AG04449 (cell line): ENCODE measurements around the gene FSHR.

ENCODE experiments used
- CTCF ChIA-PET: fragments of 350-600 bp; formaldehyde crosslinking; extraction: SDS; loops from one replicate; lab custom pipeline; 2021; ENCODE audit warnings: antibody characterized with exemption; lab: Yijun Ruan, JAX
- POLR2A ChIA-PET: fragments of 400-600, 350-600 bp; formaldehyde crosslinking; extraction: SDS; loops from one replicate; lab custom pipeline; 2020; ENCODE audit warnings: antibody characterized with exemption, inconsistent platforms; lab: Yijun Ruan, JAX
- DNase-seq: peaks from one replicate; pipeline ENCODE4 v3.0.0-alpha.2; 2010; ENCODE audit warnings: low read depth, low spot score
- H3K4me3 ChIP-seq: 2 replicates; pipeline ENCODE4 v1.5.1; 2011; ENCODE audit warnings: low read depth, mild to moderate bottlenecking, control low read depth, low read length
- CTCF ChIP-seq: IDR thresholded peaks from one replicate; pipeline ENCODE4 v1.5.1; 2011; ENCODE audit warnings: mild to moderate bottlenecking, moderate library complexity, low read length, control low read depth, inconsistent platforms; ENCODE audit not compliant: insufficient read depth; ENCODE audit errors: missing control alignments

The FSHR gene

GRCh38 chr2:49178656-49179055 is 24.3 kb upstream of the FSHR start:
- POLR2A ChIA-PET, result no interaction called here
- no peak for TF ChIP-seq CTCF
- DNase-seq, result no peak
- no peak overlapping the region for H3K4me3 ChIP-seq
- CTCF ChIA-PET, result no interaction called here

GRCh38 chr2:49177194-49177593 is 22.9 kb upstream of the FSHR start:
- H3K4me3 ChIP-seq, result no peak overlapping the region
- no peak for DNase-seq
- ChIA-PET POLR2A (no interaction called here), CTCF (no interaction called here)
- no peak for TF ChIP-seq CTCF

GRCh38 chr2:49175831-49176230 is 21.5 kb upstream of the FSHR start:
- H3K4me3 ChIP-seq, result no peak overlapping the region
- no peak for TF ChIP-seq CTCF
- ChIA-PET POLR2A (no interaction called here), CTCF (no interaction called here)
- no peak for DNase-seq

GRCh38 chr2:49174750-49175149 is 20.4 kb upstream of the FSHR start:
- H3K4me3 ChIP-seq, result no peak overlapping the region
- TF ChIP-seq CTCF, result no peak
- POLR2A ChIA-PET, result no interaction called here
- DNase-seq, result no peak
- CTCF ChIA-PET, result no interaction called here

- CTCF ChIA-PET, result no interaction called here
- POLR2A ChIA-PET, result no interaction called here
- no peak overlapping the region for H3K4me3 ChIP-seq
- TF ChIP-seq CTCF, result no peak
- no peak for DNase-seq
Measured at GRCh38 chr2:49167131-49167530, 12.8 kb upstream of the FSHR start.

- no peak for TF ChIP-seq CTCF
- H3K4me3 ChIP-seq, result no peak overlapping the region
- no peak for DNase-seq
- POLR2A ChIA-PET, result no interaction called here
- CTCF ChIA-PET, result no interaction called here
Measured at GRCh38 chr2:49165662-49166061, 11.3 kb upstream of the FSHR start.
